ENCODE measurements around the gene SPHK1.

- TF ChIP-seq POLR2A (IDR thresholded peaks at IDR 0.05) (no peak), CTCF (IDR thresholded peaks at IDR 0.05) (no peak)
Observed at GRCh38 chr17:76416457-76416856, 32.0 kb downstream of the SPHK1 start.
